Endodermal cell (in vitro differentiated cells): ENCODE measurements around the gene PLAU. TPM values are rescaled to one million over a fixed set of nuclear protein-coding genes. Genes with fewer than 3 reads are reported as not detected.

Experiments used
- DNase-seq: peaks from one replicate; pipeline ENCODE4 v3.0.0-alpha.2; 2017
- H3K27ac ChIP-seq: 2 replicates; pipeline ENCODE4 v1.5.1; 2013; ENCODE audit warnings: mild to moderate bottlenecking, low read depth, low read length, moderate library complexity
- H3K27me3 ChIP-seq: 2 replicates; pipeline ENCODE4 v1.6.1; 2013; ENCODE audit warnings: mild to moderate bottlenecking, low read length, moderate library complexity; ENCODE audit not compliant: insufficient read depth, control insufficient read depth, poor library complexity, severe bottlenecking
- H3K36me3 ChIP-seq: 2 replicates; pipeline ENCODE4 v1.7.0; 2013; ENCODE audit warnings: mild to moderate bottlenecking, low read length, moderate library complexity; ENCODE audit not compliant: control insufficient read depth, insufficient read depth
- H3K4me1 ChIP-seq: one replicate; pipeline ENCODE4 v1.7.0; 2013; ENCODE audit warnings: low read length; ENCODE audit not compliant: control insufficient read depth, insufficient read depth
- H3K4me3 ChIP-seq: 2 replicates; pipeline ENCODE4 v1.5.1; 2013; ENCODE audit warnings: mild to moderate bottlenecking, low read length, moderate library complexity
- H3K9ac ChIP-seq: 2 replicates; pipeline ENCODE4 v1.6.1; 2013; ENCODE audit warnings: mild to moderate bottlenecking, low read length, moderate library complexity; ENCODE audit not compliant: poor library complexity, severe bottlenecking; ENCODE audit errors: extremely low read depth
- H3K9me3 ChIP-seq: 2 replicates; pipeline ENCODE4 v1.6.1; 2013; ENCODE audit warnings: mild to moderate bottlenecking, low read length, moderate library complexity; ENCODE audit not compliant: control insufficient read depth
- H3K27ac Mint-ChIP-seq: 2 replicates; pipeline ENCODE4 v1.8.0; 2020; ENCODE audit warnings: mixed read lengths
- H3K27me3 Mint-ChIP-seq: 2 replicates; pipeline ENCODE4 v1.8.0; 2021; ENCODE audit warnings: mild to moderate bottlenecking, mixed read lengths; ENCODE audit not compliant: insufficient read depth
- H3K36me3 Mint-ChIP-seq: 2 replicates; pipeline ENCODE4 v1.8.0; 2020; ENCODE audit warnings: low read depth, mixed read lengths
- H3K4me1 Mint-ChIP-seq: 2 replicates; pipeline ENCODE4 v1.8.0; 2020; ENCODE audit warnings: mixed read lengths
- H3K4me3 Mint-ChIP-seq: 2 replicates; pipeline ENCODE4 v1.8.0; 2020; ENCODE audit warnings: mild to moderate bottlenecking, moderate library complexity, mixed read lengths
- H3K9me3 Mint-ChIP-seq: 2 replicates; pipeline ENCODE4 v1.8.0; 2020; ENCODE audit warnings: mild to moderate bottlenecking, mixed read lengths
- CTCF ChIP-seq: fragments of 200-600 bp; sonication (generic); conservative IDR thresholded peaks from 2 replicates; pipeline ENCODE4 v1.5.0; 2021; ENCODE audit warnings: antibody characterized with exemption, mild to moderate bottlenecking
- WGBS, 2 experiments: methylation state at CpG; one replicate each; pipeline versions ENCODE4 v1.1.5 to v1.1.7; 2013; ENCODE audit warnings: missing lambda C conversion rate in 2 of 2, mixed read lengths in 1 of 2; ENCODE audit not compliant: insufficient coverage in 1 of 2, insufficient read length in 1 of 2; 5-methylcytosine and 5-hydroxymethylcytosine counted together
- total RNA-seq, 2 donors: library from RNA; stranded (reverse); fragmentation: NEBNext Ultra II Directional in 1 of 2; extraction: Animal tissue kit (Norgen Biotek cat#: 25700) in 1 of 2; gene quantifications; 2 replicates in 1 of 2; 3 replicates in 1 of 2; pipeline ENCODE4 v1.2.1, GENCODE V29; 2021

PLAU gene
- total RNA-seq, 2 donors from 2014 or later: 2.7 to 3.3 TPM

GRCh38 chr10:73906524-73907447, 4.1 kb upstream of the PLAU start:
- H3K36me3 ChIP-seq: no peaks in the 10 kb centered on the region
- peaks cover 8% of the 10 kb centered on the region for H3K4me1 ChIP-seq
- no peak overlapping the region for H3K9ac ChIP-seq
- TF ChIP-seq CTCF: no peak
- H3K4me1 Mint-ChIP-seq: peaks cover 18% of the 10 kb centered on the region
- H3K27ac ChIP-seq: peak overlapping the region; percentile 80
- H3K36me3 Mint-ChIP-seq: no peaks in the 10 kb centered on the region
- H3K4me3 ChIP-seq: no peak overlapping the region
- peaks cover 8% of the 10 kb centered on the region for H3K27me3 ChIP-seq
- DNase-seq: peak; percentile 92
- H3K27ac Mint-ChIP-seq: peak overlapping the region; percentile 50
- no peaks in the 10 kb centered on the region for H3K9me3 ChIP-seq
- WGBS, 2 experiments: 13 to 54% methylated on average over 5 to 8 of the region's 8 CpGs
- H3K4me3 Mint-ChIP-seq: no peak overlapping the region
- no peaks in the 10 kb centered on the region for H3K9me3 Mint-ChIP-seq
- peaks cover 36% of the 10 kb centered on the region for H3K27me3 Mint-ChIP-seq

DNA sequence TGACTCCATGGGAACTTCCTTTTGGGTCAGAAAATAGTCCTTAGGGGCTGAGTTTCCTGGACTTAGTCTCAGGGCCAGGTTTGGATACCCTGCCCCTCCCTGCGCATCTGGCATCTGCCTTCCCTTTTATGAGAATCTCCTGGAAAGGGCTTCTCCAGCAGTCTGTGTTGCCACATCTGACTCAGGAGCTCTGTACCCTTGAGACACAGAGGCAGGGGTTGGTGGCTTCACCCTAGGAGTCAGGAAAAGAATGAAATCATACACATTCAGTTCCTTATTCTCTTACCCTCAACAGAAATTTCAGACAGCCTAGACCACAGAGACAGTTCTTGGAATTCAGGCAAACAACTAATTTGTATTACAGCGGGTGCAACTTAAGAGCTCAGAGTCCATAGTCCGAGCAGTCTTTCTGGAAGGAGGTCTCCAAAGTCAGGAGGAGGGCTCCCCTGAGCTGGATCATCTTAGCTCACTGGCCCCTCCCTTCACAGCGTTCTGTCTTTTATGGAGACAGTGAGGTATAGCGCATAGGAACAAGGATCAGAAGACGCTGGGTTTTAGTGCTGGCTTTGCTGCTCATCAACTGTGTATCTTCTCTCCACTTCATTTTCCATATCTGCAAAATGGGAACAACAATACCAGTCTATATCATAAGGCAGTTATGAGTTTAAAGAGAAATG, 3.0 kb upstream of the PLAU start:
- peaks cover 18% of the 10 kb centered on the region for H3K4me1 Mint-ChIP-seq

More for the DNA sequence above, 3.0 kb upstream of the PLAU start:
- Histone ChIP-seq H3K27me3 (peaks cover 20% of the 10 kb centered on the region), H3K36me3 (no peaks in the 10 kb centered on the region), H3K4me1 (peaks cover 8% of the 10 kb centered on the region), H3K4me3 (no peak overlapping the region), H3K9ac (no peak overlapping the region), H3K9me3 (no peaks in the 10 kb centered on the region), H3K27ac (no peak overlapping the region)
- no peak for DNase-seq
- H3K4me3 Mint-ChIP-seq: no peak overlapping the region
- TF ChIP-seq CTCF: no peak
- no peaks in the 10 kb centered on the region for H3K9me3 Mint-ChIP-seq
- peaks cover 48% of the 10 kb centered on the region for H3K27me3 Mint-ChIP-seq
- no peaks in the 10 kb centered on the region for H3K36me3 Mint-ChIP-seq
- WGBS, 2 experiments: 80 to 86% methylated on average over 5 to 6 of the region's 6 CpGs
- no peak overlapping the region for H3K27ac Mint-ChIP-seq
